Parathyroid adenoma (tissue), 2 donors: ENCODE results near the gene VSIG10L2.
"Not testable (repeated sequence)": the region's sequence is repeated elsewhere in the genome, so short reads cannot be mapped to it uniquely, and the experiment has no call there.

ENCODE experiments used
- H2AFZ ChIP-seq: fragments of 300-600 bp; sonication (generic); one replicate; pipeline ENCODE4 v1.7.0; 2017; ENCODE audit warnings: antibody characterized with exemption, mild to moderate bottlenecking
- H3K27ac ChIP-seq: fragments of 300-600 bp; sonication (generic); one replicate; pipeline ENCODE4 v1.7.0; 2017
- H3K27me3 ChIP-seq: fragments of 300-600 bp; sonication (generic); one replicate; pipeline ENCODE4 v1.7.0; 2017; ENCODE audit warnings: low read length; ENCODE audit not compliant: control insufficient read depth, insufficient read depth
- H3K36me3 ChIP-seq: fragments of 300-600 bp; sonication (generic); one replicate; pipeline ENCODE4 v1.7.0; 2017; ENCODE audit warnings: low read length; ENCODE audit not compliant: control insufficient read depth, insufficient read depth
- H3K4me1 ChIP-seq: fragments of 300-600 bp; sonication (generic); one replicate; pipeline ENCODE4 v1.7.0; 2017; ENCODE audit warnings: control low read depth
- H3K4me2 ChIP-seq: fragments of 300-600 bp; sonication (generic); one replicate; pipeline ENCODE4 v1.7.0; 2017; ENCODE audit warnings: low read length
- H3K4me3 ChIP-seq: fragments of 300-600 bp; sonication (generic); one replicate; pipeline ENCODE4 v1.7.0; 2017; ENCODE audit warnings: low read depth, low read length
- H3K79me2 ChIP-seq: fragments of 300-600 bp; sonication (generic); one replicate; pipeline ENCODE4 v1.7.0; 2017; ENCODE audit warnings: control low read depth
- H3K9ac ChIP-seq: fragments of 300-600 bp; sonication (generic); one replicate; pipeline ENCODE4 v1.7.0; 2017; ENCODE audit warnings: mild to moderate bottlenecking
- H3K9me3 ChIP-seq: fragments of 300-600 bp; sonication (generic); one replicate; pipeline ENCODE4 v1.7.0; 2017; ENCODE audit warnings: low read length; ENCODE audit not compliant: control insufficient read depth
- TF ChIP-seq, protein P1 (sequence below): fragments of 300-600 bp; sonication (generic); IDR thresholded peaks from one replicate; pipeline ENCODE4 v1.7.0; 2017; ENCODE audit warnings: antibody characterized with exemption, mild to moderate bottlenecking
- donor health status: primary hyperparathyroidism.

VSIG10L2 gene

DNA sequence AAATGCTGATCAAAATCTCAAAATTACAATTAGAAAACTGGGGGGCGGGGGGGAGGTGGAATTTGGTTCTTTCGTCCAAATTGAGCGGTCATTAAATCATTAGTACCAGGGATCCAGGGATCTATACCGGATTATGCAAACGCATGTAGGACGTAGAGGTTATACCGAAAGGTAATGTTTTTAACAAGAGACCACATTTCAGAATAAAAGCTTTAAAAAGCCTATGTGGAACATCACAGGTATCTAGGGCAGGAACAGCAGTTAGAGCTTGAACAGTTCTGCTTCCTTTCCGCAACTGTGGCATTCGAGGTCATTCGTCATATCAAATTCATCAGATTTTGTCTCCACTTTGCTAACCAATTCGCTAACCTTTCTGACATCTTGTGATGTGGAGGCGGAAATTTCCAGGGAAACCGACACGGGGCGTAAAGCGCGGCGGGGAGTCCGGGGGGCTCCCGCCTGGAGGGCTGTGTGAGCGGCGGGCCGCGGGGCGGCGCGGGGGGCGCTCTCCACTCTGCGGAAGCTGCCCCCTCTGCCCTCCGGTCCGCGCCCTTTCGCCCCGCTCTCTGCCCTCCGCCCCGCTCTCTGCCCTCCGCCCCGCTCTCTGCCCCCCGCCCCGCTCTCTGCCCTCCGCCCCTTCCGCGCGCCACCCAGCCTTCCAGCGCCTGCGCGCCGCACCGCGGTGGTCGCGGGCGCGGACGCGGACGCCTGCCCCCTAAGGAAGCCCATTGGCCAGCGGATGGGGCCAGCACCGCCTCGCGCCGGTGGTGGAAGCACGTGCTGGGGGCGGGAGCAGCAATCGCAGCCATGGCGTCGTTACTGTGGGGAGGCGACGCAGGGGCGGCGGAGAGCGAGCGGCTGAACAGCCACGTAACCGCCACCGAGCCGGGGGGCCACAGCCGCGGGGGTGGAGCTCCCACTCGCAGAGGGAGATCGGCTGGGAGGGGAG is 41.9 kb upstream of the VSIG10L2 start, which contains the start of gene DDX25:
DDX25 (plus strand) TSS at position 798 of the 949 bp plus-strand sequence; CDS start at position 808, 10 bp downstream.
- Histone ChIP-seq H3K4me3 (peak within 1 kb of the TSS; percentile 63), H3K36me3 (no peaks in the 10 kb centered on the region), H3K9ac (no peak within 1 kb of the TSS), H3K4me2 (peak within 1 kb of the TSS; percentile 70), H3K27me3 (no peaks in the 10 kb centered on the region), H3K9me3 (no peaks in the 10 kb centered on the region), H3K4me1 (no peaks in the 10 kb centered on the region), H3K79me2 (peaks cover 3% of the 10 kb centered on the region), H2AFZ (peak within 1 kb of the TSS; percentile 81), H3K27ac (peak within 1 kb of the TSS; percentile 80)
- TF ChIP-seq, protein P1, sequence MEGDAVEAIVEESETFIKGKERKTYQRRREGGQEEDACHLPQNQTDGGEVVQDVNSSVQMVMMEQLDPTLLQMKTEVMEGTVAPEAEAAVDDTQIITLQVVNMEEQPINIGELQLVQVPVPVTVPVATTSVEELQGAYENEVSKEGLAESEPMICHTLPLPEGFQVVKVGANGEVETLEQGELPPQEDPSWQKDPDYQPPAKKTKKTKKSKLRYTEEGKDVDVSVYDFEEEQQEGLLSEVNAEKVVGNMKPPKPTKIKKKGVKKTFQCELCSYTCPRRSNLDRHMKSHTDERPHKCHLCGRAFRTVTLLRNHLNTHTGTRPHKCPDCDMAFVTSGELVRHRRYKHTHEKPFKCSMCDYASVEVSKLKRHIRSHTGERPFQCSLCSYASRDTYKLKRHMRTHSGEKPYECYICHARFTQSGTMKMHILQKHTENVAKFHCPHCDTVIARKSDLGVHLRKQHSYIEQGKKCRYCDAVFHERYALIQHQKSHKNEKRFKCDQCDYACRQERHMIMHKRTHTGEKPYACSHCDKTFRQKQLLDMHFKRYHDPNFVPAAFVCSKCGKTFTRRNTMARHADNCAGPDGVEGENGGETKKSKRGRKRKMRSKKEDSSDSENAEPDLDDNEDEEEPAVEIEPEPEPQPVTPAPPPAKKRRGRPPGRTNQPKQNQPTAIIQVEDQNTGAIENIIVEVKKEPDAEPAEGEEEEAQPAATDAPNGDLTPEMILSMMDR: no peak

DNA sequence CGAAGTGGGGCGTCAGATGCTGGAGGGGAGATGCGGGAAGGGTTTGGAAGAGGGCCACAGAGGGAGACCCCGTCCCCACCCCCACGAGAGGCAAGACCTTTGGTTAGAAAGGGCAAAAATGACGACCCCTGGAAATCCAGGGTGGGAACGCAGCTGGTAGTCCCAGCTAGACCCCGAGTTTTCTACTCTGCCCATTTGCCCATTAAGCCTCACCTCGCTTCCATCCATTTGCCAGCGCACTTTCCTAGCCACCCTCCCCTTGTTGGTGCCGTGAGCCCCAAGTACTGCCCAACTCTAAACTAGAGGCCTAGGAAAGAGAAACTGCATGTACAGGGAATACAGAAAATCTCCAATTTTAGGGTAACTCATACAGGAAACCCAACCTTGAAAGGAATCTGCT is 41.2 kb upstream of the VSIG10L2 start:
- Histone ChIP-seq H3K4me1 (no peaks in the 10 kb centered on the region), H3K9ac (no peak overlapping the region), H2AFZ (peak overlapping the region; percentile 81), H3K4me3 (no peak overlapping the region), H3K79me2 (peaks cover 3% of the 10 kb centered on the region), H3K27me3 (no peaks in the 10 kb centered on the region), H3K27ac (peak overlapping the region; percentile 80), H3K4me2 (no peak overlapping the region), H3K9me3 (no peaks in the 10 kb centered on the region), H3K36me3 (no peaks in the 10 kb centered on the region)
- TF ChIP-seq, protein P1: no peak

DNA sequence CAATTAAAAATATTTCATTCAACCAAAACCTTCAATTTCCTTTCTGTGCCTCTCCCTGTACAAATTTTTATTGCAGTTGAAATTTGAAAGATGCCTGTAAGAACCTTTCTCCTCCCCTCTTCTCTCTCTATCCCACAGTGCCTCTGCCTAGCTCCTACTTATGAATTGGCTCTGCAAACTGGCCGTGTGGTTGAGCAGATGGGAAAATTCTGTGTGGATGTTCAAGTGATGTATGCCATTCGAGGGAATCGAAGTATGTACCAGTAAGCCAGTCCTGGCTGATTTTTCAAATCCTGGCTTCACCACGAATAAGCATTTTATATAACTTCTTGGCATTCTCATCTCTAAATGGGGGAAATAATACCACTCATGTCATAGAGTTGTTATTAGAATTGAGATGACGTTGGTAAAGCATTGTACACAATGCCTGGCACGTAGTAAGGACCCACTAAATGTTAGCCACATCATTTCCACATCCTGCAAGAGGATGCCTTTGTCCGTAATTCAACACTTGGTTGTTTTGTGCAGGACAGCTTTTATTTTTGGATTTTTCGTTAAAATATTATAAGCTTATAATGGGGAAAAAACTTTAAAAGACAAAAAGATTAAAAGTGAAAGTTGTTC is 35.5 kb upstream of the VSIG10L2 start:
- H3K79me2 ChIP-seq: no peaks in the 10 kb centered on the region

DNA sequence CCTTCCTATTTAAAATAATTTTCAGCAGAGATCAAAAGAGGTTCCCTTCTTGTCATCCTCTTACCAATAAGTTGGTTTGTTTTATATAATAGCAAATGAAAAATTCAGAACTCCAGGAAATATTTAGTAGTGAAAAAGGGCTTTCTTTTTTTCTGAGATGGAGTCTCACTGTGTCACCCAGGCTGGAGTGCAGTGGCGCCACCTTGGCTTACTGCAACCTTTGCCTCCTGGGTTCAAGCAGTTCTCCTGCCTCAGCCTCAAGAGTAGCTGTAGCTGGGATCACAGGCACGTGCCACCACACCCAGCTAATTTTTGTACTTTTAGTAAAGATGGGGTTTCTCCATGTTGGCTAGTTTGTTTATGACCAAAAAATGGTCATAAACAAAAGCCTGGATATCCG is 31.2 kb upstream of the VSIG10L2 start:
- H3K27me3 ChIP-seq: not testable (repeated sequence)

More for the DNA sequence above, 35.5 kb upstream of the VSIG10L2 start:
- Histone ChIP-seq H3K9me3 (no peaks in the 10 kb centered on the region), H3K4me1 (no peaks in the 10 kb centered on the region), H3K36me3 (no peaks in the 10 kb centered on the region), H3K4me2 (no peak overlapping the region), H3K4me3 (no peak overlapping the region), H3K27ac (no peak overlapping the region), H3K9ac (no peak overlapping the region), H2AFZ (no peak overlapping the region), H3K27me3 (no peaks in the 10 kb centered on the region)
- TF ChIP-seq, protein P1: no peak

GRCh38 chr11:125916683-125917347 is 29.0 kb upstream of the VSIG10L2 start:
- Histone ChIP-seq H3K4me3 (no peak overlapping the region), H3K4me2 (no peak overlapping the region), H3K9me3 (no peaks in the 10 kb centered on the region), H3K4me1 (no peaks in the 10 kb centered on the region), H2AFZ (no peak overlapping the region), H3K27me3 (no peaks in the 10 kb centered on the region), H3K79me2 (no peaks in the 10 kb centered on the region), H3K27ac (no peak overlapping the region), H3K9ac (no peak overlapping the region), H3K36me3 (no peaks in the 10 kb centered on the region)
- TF ChIP-seq, protein P1: no peak

More for the DNA sequence above, 31.2 kb upstream of the VSIG10L2 start:
- not testable (repeated sequence) for H3K4me2 ChIP-seq, H3K4me1 ChIP-seq, H3K9ac ChIP-seq, H3K27ac ChIP-seq, H3K9me3 ChIP-seq, H3K4me3 ChIP-seq, H3K36me3 ChIP-seq, H3K79me2 ChIP-seq, H2AFZ ChIP-seq
